ENCODE measurements around the gene ANKDD1B.

The ANKDD1B gene

DNA sequence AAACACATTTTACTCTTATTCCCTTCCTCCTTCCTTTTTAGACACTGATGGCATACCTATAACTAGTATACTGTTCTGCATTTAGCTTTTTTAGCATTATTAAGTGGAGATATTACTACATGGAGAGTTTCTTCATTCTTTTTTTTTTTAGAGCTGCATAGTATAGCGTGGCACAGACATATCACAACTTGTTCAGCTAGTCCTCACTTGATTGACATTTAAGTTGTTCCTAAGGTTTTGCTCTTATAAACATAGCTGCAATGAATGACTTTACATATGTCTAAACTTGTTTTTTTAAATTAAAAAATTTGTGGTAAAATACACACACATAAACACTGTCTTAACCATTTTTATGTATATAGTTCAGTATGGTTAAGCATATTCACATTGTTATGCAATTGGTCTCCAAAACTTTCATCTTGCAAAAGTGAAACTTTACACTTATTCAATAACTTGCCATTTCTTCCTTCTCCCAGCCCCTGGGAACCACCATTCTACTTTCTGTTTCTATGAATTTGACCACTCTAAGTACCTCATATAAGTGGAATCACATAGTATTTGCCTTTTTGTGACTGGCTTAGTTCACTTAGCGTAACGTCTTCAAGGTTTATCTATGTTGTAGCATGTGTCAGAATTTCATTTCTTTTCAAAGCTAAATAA lies 48.7 kb downstream of the ANKDD1B start:
- no peak for TF ChIP-seq ZNF433 (tag by site-specific recombination; IDR thresholded peaks at IDR 0.05; ENCODE audit: low read depth)
- peak; percentile 66 for TF ChIP-seq PRDM1 (tag by site-specific recombination; IDR thresholded peaks at IDR 0.05)
- no peaks in the 10 kb centered on the region for H3K9me3 ChIP-seq (ENCODE audit: control insufficient read depth, insufficient read depth, low read depth, low read length)
- ChIA-PET CTCF (interaction anchor here (0.6 to 0.7 kb wide), 2 partner anchors 11 to 428 kb away, joined by 3 to 5 read pairs; no protein-coding TSS in a partner anchor), POLR2A (no interaction called here)
- no peaks in the 10 kb centered on the region for H3K36me3 ChIP-seq (ENCODE audit: control insufficient read depth in 2 of 2, insufficient read depth in 1 of 2, low read length in 2 of 2)
- H3K4me1 ChIP-seq (ENCODE audit: control insufficient read depth, insufficient read depth, low read length): peaks cover 3% of the 10 kb centered on the region; the same call in 1 of the 2 replicates
- H3K27ac ChIP-seq (ENCODE audit: extremely low read depth, low read depth, low read length): no peak overlapping the region
- no peak overlapping the region for H3K4me3 ChIP-seq (ENCODE audit: low read depth, low read length)

- Histone ChIP-seq H3K36me3 (ENCODE audit: control insufficient read depth in 2 of 2, insufficient read depth in 1 of 2, low read length in 2 of 2) (no peaks in the 10 kb centered on the region), H3K4me1 (ENCODE audit: control insufficient read depth, insufficient read depth, low read length) (0 out of 2 replicates have a peak, but pooled peaks cover 1% of the 10 kb centered on the region), H3K9me3 (ENCODE audit: control insufficient read depth, insufficient read depth, low read depth, low read length) (no peaks in the 10 kb centered on the region), H3K4me3 (ENCODE audit: low read depth, low read length) (no peak overlapping the region), H3K27ac (ENCODE audit: extremely low read depth, low read depth, low read length) (no peak overlapping the region)
- ChIA-PET CTCF (no interaction called here), POLR2A (no interaction called here)
- TF ChIP-seq KLF7 (tag by site-specific recombination; IDR thresholded peaks at IDR 0.05; ENCODE audit: borderline replicate concordance): no peak
- no peak for TF ChIP-seq ZNF514 (tag by site-specific recombination; IDR thresholded peaks at IDR 0.05)
- no peak for TF ChIP-seq GFI1B (tag by site-specific recombination; IDR thresholded peaks at IDR 0.05)
- no peak for TF ChIP-seq ZNF654 (tag by site-specific recombination; IDR thresholded peaks at IDR 0.05; ENCODE audit: low read depth)
- TF ChIP-seq SALL2 (tag by site-specific recombination; IDR thresholded peaks at IDR 0.05; ENCODE audit: borderline replicate concordance): no peak
- TF ChIP-seq ZNF623 (tag by site-specific recombination; IDR thresholded peaks at IDR 0.05): no peak
Observed at GRCh38 chr5:75660678-75661465, 49.6 kb downstream of the ANKDD1B start.

- no peaks in the 10 kb centered on the region for H3K9me3 ChIP-seq (ENCODE audit: control insufficient read depth, insufficient read depth, low read depth, low read length)
- no peak overlapping the region for H3K27ac ChIP-seq (ENCODE audit: extremely low read depth, low read depth, low read length)
- no peak overlapping the region for H3K4me3 ChIP-seq (ENCODE audit: low read depth, low read length)
- H3K36me3 ChIP-seq (ENCODE audit: control insufficient read depth in 2 of 2, insufficient read depth in 1 of 2, low read length in 2 of 2): no peaks in the 10 kb centered on the region
- TF ChIP-seq SETDB1 (IDR thresholded peaks at IDR 0.05; ENCODE audit: insufficient read length, low read length) (no peak), TRIM28 (IDR thresholded peaks at IDR 0.05; ENCODE audit: borderline replicate concordance, low read length) (no peak), ZBTB26 (tag by site-specific recombination; optimal IDR thresholded peaks at IDR 0.05) (no peak), ZNF37A (tag by site-specific recombination; IDR thresholded peaks at IDR 0.05) (no peak), RBAK (tag by site-specific recombination; IDR thresholded peaks at IDR 0.05) (no peak), ZNF404 (tag by site-specific recombination; IDR thresholded peaks at IDR 0.05) (no peak), ZNF211 (tag by site-specific recombination; IDR thresholded peaks at IDR 0.05; ENCODE audit: low read depth) (no peak), ZNF529 (tag by site-specific recombination; IDR thresholded peaks at IDR 0.05; ENCODE audit: insufficient replicate concordance) (no peak), SALL2 (tag by site-specific recombination; IDR thresholded peaks at IDR 0.05; ENCODE audit: borderline replicate concordance) (no peak), ZNF626 (tag by site-specific recombination; IDR thresholded peaks at IDR 0.05) (no peak), ZNF354C (tag by site-specific recombination; IDR thresholded peaks at IDR 0.05; ENCODE audit: borderline replicate concordance, low read depth) (no peak), ZNF202 (tag by site-specific recombination; IDR thresholded peaks at IDR 0.05; ENCODE audit: borderline replicate concordance) (no peak)
- TF ChIP-seq, protein P1, sequence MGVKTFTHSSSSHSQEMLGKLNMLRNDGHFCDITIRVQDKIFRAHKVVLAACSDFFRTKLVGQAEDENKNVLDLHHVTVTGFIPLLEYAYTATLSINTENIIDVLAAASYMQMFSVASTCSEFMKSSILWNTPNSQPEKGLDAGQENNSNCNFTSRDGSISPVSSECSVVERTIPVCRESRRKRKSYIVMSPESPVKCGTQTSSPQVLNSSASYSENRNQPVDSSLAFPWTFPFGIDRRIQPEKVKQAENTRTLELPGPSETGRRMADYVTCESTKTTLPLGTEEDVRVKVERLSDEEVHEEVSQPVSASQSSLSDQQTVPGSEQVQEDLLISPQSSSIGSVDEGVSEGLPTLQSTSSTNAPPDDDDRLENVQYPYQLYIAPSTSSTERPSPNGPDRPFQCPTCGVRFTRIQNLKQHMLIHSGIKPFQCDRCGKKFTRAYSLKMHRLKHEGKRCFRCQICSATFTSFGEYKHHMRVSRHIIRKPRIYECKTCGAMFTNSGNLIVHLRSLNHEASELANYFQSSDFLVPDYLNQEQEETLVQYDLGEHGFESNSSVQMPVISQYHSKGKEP (tag by site-specific recombination; IDR thresholded peaks at IDR 0.05): no peak
- ChIA-PET CTCF (no interaction called here), POLR2A (no interaction called here)
- H3K4me1 ChIP-seq (ENCODE audit: control insufficient read depth, insufficient read depth, low read length): no peaks in the 10 kb centered on the region
Observed at GRCh38 chr5:75662061-75662460, 50.8 kb downstream of the ANKDD1B start.

Data from HEK293 (cell line).